GM12891 (cell line): ENCODE data around the gene FAM240A.
"Not testable (repeated sequence)": the region's sequence is repeated elsewhere in the genome, so short reads cannot be mapped to it uniquely, and the experiment has no call there.

Source experiments
- DNase-seq: peaks from one replicate; pipeline ENCODE4 v3.0.0; 2011; ENCODE audit warnings: low spot score; ENCODE audit not compliant: insufficient read length
- FAIRE-seq: peaks from 2 replicates; lab custom pipeline; 2011; peaks lifted over from hg19 to GRCh38; lab: Jason Lieb, UNC
- PAX5 ChIP-seq: IDR thresholded peaks from 2 replicates; pipeline ENCODE4 v1.6.1; 2011; ENCODE audit warnings: low read length, moderate library complexity, mild to moderate bottlenecking; ENCODE audit not compliant: insufficient read depth, severe bottlenecking
- POLR2A ChIP-seq: IDR thresholded peaks from 2 replicates; pipeline ENCODE4 v1.6.1; 2011; ENCODE audit warnings: low read depth, low read length, control low read depth
- POLR2AphosphoS5 ChIP-seq: IDR thresholded peaks from 2 replicates; pipeline ENCODE4 v1.6.1; 2011; ENCODE audit warnings: low read depth, low read length, control low read depth
- POU2F2 ChIP-seq: IDR thresholded peaks from 2 replicates; pipeline ENCODE4 v1.6.1; 2011; ENCODE audit warnings: low read depth, mild to moderate bottlenecking, control low read depth, low read length, moderate library complexity
- SPI1 ChIP-seq: IDR thresholded peaks from 2 replicates; pipeline ENCODE4 v1.6.1; 2011; ENCODE audit warnings: low read depth, low read length, control low read depth
- TAF1 ChIP-seq: IDR thresholded peaks from 2 replicates; pipeline ENCODE4 v1.6.1; 2011; ENCODE audit warnings: low read depth, low read length, control low read depth

Gene FAM240A

DNA sequence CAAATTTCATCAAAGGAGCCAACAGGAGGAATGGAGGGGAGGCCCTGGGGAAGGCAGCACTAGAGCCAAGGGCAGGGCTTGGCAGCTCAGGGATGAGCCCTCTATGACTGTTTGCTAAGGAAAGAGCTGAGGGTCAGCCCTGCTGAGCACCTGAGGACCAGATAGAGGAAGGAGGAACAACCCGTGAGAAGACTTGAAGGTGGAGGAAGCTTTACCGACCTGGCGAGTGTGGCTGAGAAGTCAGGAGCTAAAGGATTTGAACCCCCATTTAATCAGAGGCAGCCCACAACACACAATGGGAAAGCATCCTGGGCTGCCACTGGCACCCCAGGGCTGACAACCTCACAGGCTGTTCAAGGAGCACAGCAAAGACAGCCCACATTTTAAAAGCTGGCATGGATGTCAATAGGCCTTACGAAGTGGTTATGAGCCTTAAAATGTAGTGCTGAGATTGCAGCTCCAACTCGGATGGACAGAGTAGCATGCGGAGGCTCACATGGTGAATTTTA, 25.5 kb upstream of the FAM240A start:
- no peak for DNase-seq
- FAIRE-seq = no peak
- TF ChIP-seq PAX5 (no peak), POLR2AphosphoS5 (no peak), SPI1 (no peak)

DNA sequence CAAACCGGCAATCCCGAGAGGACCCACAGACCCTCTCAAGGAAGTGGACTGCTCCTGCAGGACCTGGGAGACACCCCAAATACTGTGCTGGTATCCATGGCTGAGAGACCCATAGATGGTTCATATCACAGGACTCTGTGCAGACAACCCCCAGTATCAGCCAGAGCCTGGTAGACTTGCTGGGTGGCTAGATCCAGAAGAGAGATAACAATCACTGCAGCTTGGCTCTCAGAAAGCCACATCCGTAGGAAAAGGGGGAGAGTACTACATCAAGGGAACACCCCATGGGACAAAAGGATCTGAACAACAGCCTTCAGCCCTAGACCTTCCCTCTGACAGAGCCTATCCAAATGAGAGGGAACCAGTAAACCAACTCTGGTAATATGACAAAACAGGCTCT, 25.1 kb upstream of the FAM240A start:
- FAIRE-seq, DNase-seq: not testable (repeated sequence)

GRCh38 chr3:46593274-46593862, 19.0 kb upstream of the FAM240A start:
- FAIRE-seq (no peak), DNase-seq (no peak)
- no peak for TF ChIP-seq POLR2A
- TF ChIP-seq PAX5 = no peak

DNA sequence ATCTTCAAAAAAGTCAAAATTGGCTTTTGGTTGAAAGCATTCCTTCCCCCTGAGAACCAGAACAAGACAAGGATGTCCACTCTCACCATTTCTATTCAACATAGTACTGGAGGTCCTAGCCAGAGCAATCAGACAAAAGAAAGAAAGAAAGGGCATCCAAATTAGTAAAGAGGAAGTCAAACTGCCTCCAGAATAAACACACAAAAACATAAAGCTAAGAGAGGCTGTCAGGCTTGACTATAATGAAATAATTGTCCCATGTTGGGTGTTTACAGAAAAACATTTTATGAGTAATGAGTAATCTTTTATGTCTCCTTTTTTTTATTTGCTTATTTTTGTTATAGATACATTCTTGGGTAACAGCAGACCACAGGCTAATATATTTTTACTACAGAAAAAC, 18.3 kb upstream of the FAM240A start:
- no peak for DNase-seq
- FAIRE-seq = no peak
- TF ChIP-seq POU2F2 = no peak
- no peak for TF ChIP-seq TAF1
- TF ChIP-seq SPI1 = no peak
- no peak for TF ChIP-seq POLR2A
- TF ChIP-seq POLR2AphosphoS5 = no peak
- TF ChIP-seq PAX5 = no peak

DNA sequence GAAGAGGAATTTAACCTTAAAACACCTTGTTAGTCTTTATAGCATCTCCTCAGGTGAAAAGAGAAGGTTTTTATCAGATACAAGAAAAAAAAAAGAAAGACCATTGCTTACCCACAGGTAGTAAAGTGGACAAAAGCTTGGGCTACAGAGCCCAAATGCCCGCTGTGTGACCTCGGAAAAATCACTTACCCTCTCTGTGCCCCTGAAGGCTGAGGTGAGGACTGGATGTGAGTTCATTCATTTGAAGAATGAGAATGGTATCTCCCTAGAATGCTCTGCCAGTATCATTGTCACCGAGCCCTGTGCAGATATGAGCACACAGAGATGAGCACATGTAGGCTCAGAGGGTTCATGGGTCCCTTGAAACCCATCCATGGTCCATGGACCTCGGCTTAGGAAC, 17.6 kb upstream of the FAM240A start:
- TF ChIP-seq SPI1 = no peak
- no peak for TF ChIP-seq POLR2AphosphoS5
- no peak for TF ChIP-seq PAX5
- no peak for TF ChIP-seq TAF1
- no peak for TF ChIP-seq POU2F2
- DNase-seq (no peak), FAIRE-seq (no peak)

DNA sequence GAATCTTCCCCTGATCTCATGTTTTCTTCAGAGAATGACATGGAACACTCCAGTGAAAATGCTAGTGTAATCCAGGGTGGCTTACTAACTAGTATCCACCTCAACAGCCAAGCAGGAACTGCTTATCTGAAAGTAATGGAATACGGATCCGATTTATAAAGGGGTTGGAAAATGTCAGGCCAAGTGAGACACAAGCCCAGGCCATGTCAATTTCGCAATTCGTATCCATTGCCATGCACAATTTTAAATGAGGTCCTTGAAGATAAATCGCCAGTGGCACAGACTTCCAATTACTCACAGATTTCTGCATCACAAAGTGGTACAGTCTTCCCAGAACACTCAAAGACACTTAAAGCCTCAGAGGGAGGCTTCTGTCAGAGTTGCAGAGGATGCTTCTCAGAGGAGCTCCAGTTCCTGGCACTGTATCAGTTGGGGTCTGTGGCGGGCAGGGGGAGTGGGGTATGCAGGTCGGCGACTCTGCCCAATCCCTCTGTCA, 16.5 kb upstream of the FAM240A start:
- FAIRE-seq (no peak), DNase-seq (no peak)
- TF ChIP-seq PAX5 (no peak), POLR2A (no peak), SPI1 (no peak), TAF1 (no peak), POLR2AphosphoS5 (no peak), POU2F2 (no peak)

DNA sequence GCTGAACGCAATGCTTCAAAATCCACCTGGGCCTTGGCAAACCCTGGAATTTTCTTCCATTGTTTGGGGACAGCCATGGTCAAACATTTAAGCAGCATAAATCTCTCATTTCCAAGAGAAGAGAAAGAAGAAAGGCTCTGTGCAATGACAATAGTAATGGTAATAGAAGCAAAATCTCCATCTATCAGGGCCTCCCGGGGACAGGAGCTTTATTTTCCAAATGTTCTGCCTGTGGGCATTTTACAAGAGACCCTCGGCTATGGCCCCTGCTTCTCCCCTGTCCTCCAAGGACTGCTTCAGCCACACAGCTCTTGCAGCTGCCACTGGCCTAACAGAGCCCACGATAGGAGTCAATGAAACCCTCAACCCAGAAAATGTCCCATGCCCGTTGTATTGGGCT, 12.7 kb upstream of the FAM240A start:
- DNase-seq = no peak
- TF ChIP-seq PAX5 = no peak
- no peak for TF ChIP-seq TAF1
- no peak for TF ChIP-seq POLR2AphosphoS5
- TF ChIP-seq POU2F2 = no peak
- no peak for TF ChIP-seq SPI1
- no peak for FAIRE-seq

DNA sequence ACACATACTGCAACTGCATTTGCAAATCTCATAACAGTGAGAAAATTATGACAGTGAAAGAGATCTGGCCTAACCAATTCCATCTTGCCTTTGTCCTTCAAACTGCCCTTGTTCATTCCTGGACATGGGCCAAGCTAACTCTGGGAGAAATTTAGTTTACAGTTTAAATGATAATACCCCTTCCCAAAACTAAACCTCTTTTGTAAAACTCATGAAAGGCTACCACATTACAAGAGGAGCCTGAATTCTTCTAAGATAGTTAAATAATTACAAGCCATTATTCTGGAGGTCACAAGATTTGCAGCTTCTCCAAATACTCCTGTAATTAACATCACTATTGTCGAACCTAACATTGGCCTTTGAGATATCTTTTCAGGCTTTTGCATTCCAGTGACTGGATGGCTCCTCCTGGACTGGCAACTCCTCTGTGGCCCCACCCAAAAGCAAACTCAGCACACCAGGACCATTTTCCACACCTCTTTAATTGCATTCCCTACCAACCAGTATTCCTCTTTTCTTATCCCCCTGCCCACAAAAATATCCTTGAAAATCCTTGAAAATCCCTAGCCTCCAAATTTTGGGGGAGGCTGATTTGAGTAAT, 8.8 kb upstream of the FAM240A start:
- FAIRE-seq = no peak

DNA sequence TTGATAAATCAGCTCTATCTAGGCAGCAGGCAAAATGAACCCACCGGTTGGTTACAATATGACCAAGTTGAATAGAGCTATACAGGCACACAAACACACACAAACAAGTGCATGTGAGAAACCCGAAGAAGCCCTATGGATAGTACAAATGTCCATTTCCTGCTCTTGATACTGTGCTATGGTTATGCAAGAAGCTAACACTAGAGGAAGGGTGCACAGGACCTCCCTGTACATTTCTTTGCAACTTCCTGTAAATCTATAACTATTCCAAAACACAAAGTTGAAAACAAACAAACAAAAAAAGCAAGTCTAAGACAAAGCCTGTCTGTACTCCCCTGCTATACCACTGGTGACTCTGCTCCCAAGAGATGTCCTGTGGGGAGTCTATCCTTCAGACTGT, 8.2 kb upstream of the FAM240A start:
- DNase-seq (no peak), FAIRE-seq (no peak)
- no peak for TF ChIP-seq POLR2A
- no peak for TF ChIP-seq POU2F2
- no peak for TF ChIP-seq SPI1
- no peak for TF ChIP-seq POLR2AphosphoS5

More for the DNA sequence above, 8.8 kb upstream of the FAM240A start:
- DNase-seq = no peak
- TF ChIP-seq POLR2A = no peak
- no peak for TF ChIP-seq POLR2AphosphoS5
- no peak for TF ChIP-seq PAX5
- TF ChIP-seq SPI1 = no peak
- no peak for TF ChIP-seq POU2F2
- TF ChIP-seq TAF1 = no peak

GRCh38 chr3:46607603-46608028, 4.7 kb upstream of the FAM240A start:
- no peak for DNase-seq
- FAIRE-seq = no peak
- TF ChIP-seq SPI1 (no peak), TAF1 (no peak), PAX5 (no peak), POLR2A (no peak), POU2F2 (no peak), POLR2AphosphoS5 (no peak)

- no peak for DNase-seq
- FAIRE-seq = no peak
- TF ChIP-seq TAF1 (no peak), POU2F2 (no peak), POLR2AphosphoS5 (no peak), POLR2A (no peak), PAX5 (no peak), SPI1 (no peak)
Measured at GRCh38 chr3:46609212-46609721, 3.1 kb upstream of the FAM240A start.
